Stimulated activated CD4-positive, alpha-beta T cell treated with anti-CD3 and anti-CD28 coated beads, Interleukin-1b, Interleukin-23, amount 100 ng/mL, for 1 hour (primary cell): ENCODE data around the gene TEX48.

Experiments used
- DNase-seq, 2 donors: peaks; one replicate each; pipeline ENCODE4 v3.0.0-alpha.2; 2020; ENCODE audit warnings: low read depth in 2 of 2

The TEX48 gene

DNA sequence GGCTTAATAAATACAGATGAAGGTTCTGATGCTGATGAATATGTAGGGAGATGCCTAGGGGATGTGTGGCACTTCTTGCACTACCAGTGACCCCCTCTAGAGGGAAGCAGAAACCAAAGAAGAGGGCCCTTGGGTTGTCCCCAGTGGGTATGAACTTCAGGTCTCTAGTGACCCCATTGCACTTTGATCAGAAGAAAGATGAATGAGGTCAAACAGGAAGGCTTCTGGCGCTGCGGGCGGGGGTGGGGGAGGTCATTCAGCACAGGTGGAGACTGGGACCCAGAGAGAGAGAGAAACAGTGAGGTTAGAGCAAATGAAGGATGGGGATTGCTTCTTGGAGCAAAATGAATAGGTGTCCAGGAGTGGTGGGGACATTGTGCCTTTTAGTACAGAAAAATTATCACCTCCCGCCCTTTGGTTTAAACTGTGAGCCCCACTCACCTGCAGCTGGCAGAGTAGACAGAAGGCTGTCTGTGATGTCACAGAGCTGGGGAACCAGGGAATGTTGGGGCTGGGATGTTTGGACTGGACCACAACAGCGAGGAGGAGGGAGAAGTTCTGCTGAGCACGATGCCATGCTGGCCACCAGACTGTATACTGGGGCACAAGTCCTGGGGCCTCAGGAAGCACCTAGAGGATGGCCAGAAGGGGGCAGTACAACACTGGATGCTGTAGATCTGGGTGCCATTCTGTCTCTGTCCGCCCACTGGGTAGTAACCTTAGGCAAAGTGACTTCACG is at the start of gene TEX48:
TSS of gene TEX48 (minus strand) at position 599 of the 739 bp plus-strand sequence. CDS start 10,469 bp downstream, outside the sequence.
- DNase-seq, result peak; percentile 65 to 66

DNA sequence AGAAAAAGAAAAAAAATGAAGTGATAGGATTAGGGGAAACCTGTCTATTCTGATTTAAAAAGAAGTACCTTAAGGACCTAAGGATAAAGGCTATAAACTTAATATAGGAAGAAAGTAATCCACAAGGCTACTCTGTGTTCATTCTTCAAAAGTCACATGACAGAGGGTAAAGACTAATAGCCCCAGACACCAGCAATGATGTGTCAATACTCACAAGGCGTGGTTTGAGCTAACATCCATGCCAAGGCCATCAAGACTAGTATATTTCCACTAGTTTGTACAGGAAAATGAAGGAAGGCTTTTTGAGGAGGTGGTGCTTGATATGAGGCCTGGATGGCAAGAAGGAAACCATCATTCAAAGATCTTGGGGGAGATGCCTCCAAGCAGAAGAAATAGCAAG is 49.7 kb upstream of the TEX48 start:
- no peak for DNase-seq

DNA sequence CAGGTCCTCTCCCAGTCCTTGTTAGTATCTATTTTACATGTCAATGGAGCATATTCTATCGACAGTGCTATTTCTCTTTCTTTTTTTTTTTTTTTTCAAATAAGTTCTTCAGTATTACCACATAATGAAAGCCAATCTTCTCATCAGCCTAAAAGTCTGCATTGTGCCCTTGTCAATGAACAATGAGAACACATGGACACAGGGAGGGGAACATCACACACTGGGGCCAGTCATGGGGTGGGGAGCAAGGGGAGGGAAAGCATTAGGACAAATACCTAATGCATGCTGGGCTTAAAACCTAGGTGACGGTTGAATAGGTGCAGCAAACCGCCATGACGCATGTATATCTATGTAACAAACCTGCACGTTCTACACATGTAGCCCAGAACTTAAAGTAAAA is 47.7 kb upstream of the TEX48 start:
- no peak for DNase-seq

DNA sequence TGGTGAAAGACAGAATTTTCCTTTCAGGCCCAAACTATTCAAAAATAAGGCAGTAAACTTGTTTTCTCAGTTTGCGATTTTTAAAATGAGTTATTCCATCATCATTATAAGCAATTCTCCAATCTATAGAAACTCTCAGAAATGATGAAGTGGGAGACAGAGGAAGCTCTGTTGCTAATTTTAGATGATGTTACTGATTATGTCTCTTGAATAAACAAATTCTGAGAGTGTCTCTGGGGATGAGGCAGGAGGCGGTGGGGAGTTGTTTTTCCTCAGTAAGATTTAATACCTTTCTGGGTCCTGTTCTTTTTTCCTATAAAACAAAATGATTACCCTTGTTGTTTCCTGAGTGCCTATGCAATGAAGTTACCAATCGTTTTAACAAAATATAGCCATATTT is 43.9 kb upstream of the TEX48 start:
- DNase-seq, result no peak

- no peak for DNase-seq
Observed at GRCh38 chr9:114724744-114725143, 42.8 kb upstream of the TEX48 start.

DNA sequence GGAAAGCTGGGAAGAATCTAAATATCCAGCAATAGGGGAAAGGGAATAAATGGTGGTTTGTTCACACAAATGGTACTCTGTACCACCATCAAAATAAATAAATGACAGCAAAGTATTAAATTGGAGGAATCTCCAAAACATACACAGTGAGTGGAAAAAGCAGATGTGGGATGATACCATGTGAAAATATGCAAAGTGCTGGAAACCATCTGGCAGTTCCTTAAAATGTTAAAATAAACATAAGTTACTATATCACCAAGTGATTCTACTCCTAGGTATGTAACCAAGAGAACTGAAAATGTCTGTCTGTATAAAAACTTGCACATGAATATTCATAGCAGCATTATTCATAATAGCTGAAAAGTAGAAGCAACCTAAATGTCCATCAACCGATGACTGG is 41.9 kb upstream of the TEX48 start:
- DNase-seq, result no peak

- no peak for DNase-seq
Observed at GRCh38 chr9:114722937-114723620, 41.1 kb upstream of the TEX48 start.

- no peak for DNase-seq
Observed at GRCh38 chr9:114722081-114722621, 40.2 kb upstream of the TEX48 start.

DNA sequence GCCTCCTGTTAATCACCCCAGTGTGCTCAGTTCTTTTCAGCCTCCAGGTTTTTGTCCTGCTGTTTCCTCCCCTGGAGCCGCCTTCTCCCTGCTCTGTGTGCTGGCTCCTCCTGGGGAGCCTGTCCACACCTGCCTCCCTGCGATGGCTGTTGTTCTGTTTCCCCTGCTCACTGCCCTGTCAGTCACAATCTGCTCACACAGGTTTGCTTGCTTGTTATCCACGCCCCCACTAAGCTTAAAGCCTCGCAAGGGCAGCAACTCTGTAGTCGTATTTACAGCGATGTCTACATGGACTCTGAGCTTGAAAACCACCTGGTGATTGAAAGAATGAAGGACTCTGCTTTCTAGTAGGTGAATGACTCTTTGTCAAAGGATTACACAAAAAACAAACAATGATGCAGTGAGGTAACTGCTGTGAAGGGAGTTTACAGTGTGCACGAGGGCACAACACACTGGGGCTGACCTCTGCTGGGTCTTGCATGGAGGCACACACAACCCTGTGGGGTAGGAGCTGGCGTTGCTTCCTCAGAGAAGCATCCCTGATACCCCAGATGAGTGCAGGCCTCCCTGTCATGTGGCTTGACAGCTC is 39.6 kb upstream of the TEX48 start:
- DNase-seq, result no peak

GRCh38 chr9:114720086-114720676 is 38.2 kb upstream of the TEX48 start:
- DNase-seq, result no peak

DNA sequence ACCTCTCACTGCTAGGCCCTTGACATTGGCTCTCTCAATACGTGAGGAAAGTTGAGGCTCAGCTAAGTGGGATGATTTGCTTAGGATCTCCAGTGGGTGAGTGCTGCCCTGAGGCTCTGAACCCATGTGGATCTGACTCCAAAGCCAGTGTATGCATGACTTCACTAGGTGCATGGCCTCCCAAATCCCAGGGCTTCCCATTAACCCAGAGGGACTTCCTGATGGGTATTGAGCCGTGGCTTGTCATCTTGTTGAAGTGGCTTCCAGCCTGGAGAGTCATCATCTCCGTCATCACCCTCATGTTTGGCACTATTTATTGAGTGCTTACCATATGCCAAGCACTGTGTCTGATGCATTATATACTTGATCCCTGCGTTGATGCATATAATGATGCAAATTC is 37.3 kb upstream of the TEX48 start:
- no peak for DNase-seq

GRCh38 chr9:114718801-114719221 is 36.8 kb upstream of the TEX48 start:
- DNase-seq, result peak; percentile 60 to 64

- DNase-seq, result no peak
Observed at GRCh38 chr9:114717908-114718486, 36.0 kb upstream of the TEX48 start.

GRCh38 chr9:114709636-114710035 is 27.6 kb upstream of the TEX48 start:
- DNase-seq, result no peak

- no peak for DNase-seq
Observed at GRCh38 chr9:114706711-114707110, 24.7 kb upstream of the TEX48 start.

DNA sequence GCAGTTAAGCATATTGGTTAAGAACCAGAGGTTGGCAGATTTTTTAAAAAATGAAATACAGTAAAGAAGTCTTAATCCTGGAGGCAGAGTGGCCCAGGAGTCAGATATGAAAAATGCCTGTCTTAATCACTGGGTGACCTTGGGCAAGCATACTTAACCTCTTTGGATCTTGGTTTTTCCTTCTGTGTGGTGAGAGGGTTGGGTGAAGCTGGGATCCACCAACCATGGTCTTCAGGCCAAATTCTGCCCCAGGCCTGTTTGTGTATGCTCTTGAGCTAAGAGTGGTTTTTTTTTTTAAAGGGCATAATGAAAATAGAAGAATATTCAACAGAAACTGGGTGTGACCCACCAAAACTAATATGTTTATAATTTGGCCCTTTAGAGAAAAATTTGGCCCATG is 20.0 kb upstream of the TEX48 start:
- no peak for DNase-seq

DNA sequence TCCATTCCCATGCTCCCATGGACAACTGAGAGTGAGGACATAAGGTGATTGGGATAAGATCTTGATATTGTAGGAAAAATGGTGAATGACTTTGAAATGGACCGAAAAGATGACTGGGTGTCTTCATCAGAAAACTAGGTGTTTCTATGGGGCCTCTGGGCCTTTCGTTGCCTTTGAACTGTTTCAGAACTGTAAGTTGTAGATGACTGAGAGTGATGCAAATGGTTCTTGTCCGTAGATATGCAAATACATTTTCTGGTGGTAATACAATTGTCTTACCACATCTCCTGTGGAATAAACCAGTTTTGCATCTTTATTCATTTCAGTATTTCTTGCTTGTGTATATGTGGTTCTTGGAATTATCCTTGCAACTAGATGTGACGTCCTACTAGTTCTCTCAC is 16.0 kb upstream of the TEX48 start:
- DNase-seq, result no peak

- no peak for DNase-seq
Observed at GRCh38 chr9:114696814-114697544, 15.0 kb upstream of the TEX48 start.

DNA sequence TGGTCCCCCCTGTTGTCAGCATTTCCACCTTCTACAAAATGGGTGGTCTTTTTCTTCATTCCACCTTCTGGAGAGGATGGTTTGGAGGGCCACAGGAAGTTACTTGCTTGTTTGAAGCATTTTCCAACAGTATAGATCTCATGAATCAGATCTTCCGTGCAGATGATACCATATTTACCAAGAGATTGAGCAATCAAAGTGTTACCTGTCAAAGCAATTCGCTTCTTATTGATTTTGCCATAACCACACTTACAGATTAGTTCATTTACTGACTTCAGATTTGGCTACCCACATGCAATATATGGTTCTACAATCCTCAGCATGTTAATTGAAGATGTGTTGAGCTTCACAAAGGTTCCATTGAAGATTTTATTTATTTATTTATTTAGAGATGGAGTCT is 14.0 kb upstream of the TEX48 start:
- no peak for DNase-seq

- DNase-seq, result no peak
Observed at GRCh38 chr9:114694719-114695269, 12.8 kb upstream of the TEX48 start.

- no peak for DNase-seq
Observed at GRCh38 chr9:114694146-114694545, 12.2 kb upstream of the TEX48 start.
